ENCODE measurements around the gene RANBP1.
"Not testable (repeated sequence)": the region's sequence is repeated elsewhere in the genome, so short reads cannot be mapped to it uniquely, and the experiment has no call there.

Gene RANBP1

GRCh38 chr22:20155330-20156041 is 39.6 kb downstream of the RANBP1 start:
- DNase-seq = no peak

GRCh38 chr22:20156042-20156389 is 40.1 kb downstream of the RANBP1 start:
- no peak for DNase-seq

- DNase-seq = peak; percentile 15
Measured at GRCh38 chr22:20156611-20157429, 40.9 kb downstream of the RANBP1 start.

- no peak for DNase-seq
Measured at GRCh38 chr22:20157430-20158183, 41.7 kb downstream of the RANBP1 start.

- DNase-seq = no peak
Measured at GRCh38 chr22:20158391-20159036, 42.6 kb downstream of the RANBP1 start.

GRCh38 chr22:20159076-20159475 is 43.2 kb downstream of the RANBP1 start:
- DNase-seq = no peak

- not testable (repeated sequence) for DNase-seq
Measured at GRCh38 chr22:20159531-20159930, 43.6 kb downstream of the RANBP1 start.

GRCh38 chr22:20160041-20160440 is 44.1 kb downstream of the RANBP1 start:
- DNase-seq = no peak

- no peak for DNase-seq
Measured at GRCh38 chr22:20164863-20165262, 49.0 kb downstream of the RANBP1 start.

GRCh38 chr22:20165421-20165820 is 49.5 kb downstream of the RANBP1 start:
- no peak for DNase-seq

GRCh38 chr22:20165913-20166312 is 50.0 kb downstream of the RANBP1 start:
- DNase-seq = no peak

GRCh38 chr22:20166703-20167102 is 50.8 kb downstream of the RANBP1 start:
- no peak for DNase-seq

- DNase-seq = no peak
Measured at GRCh38 chr22:20167643-20168322, 51.9 kb downstream of the RANBP1 start.

GRCh38 chr22:20169253-20169822 is 53.4 kb downstream of the RANBP1 start:
- DNase-seq = no peak

GRCh38 chr22:20170170-20170569 is 54.3 kb downstream of the RANBP1 start:
- no peak for DNase-seq

- DNase-seq = no peak
Measured at GRCh38 chr22:20171288-20172140, 55.6 kb downstream of the RANBP1 start.

GRCh38 chr22:20172141-20172613 is 56.3 kb downstream of the RANBP1 start:
- no peak for DNase-seq

GRCh38 chr22:20173246-20173645 is 57.3 kb downstream of the RANBP1 start:
- DNase-seq = no peak

- no peak for DNase-seq
Measured at GRCh38 chr22:20173772-20174171, 57.9 kb downstream of the RANBP1 start.

- DNase-seq = no peak
Measured at GRCh38 chr22:20174785-20175596, 59.1 kb downstream of the RANBP1 start.
